Adrenal gland (tissue), 12 donors: Measurements from ENCODE around the gene ZNF503. TPM values are rescaled to one million over a fixed set of nuclear protein-coding genes. Genes with fewer than 3 reads are reported as not detected.
A peak's percentile ranks its signal among the peaks of the same experiment; 100 is the strongest.

Experiments
- DNase-seq, 7 donors: peaks; one replicate each; pipeline ENCODE4 v3.0.0-alpha.2; 2019 to 2020
- H3K27ac ChIP-seq, 5 donors: fragments of 200-600 bp; sonication (generic) in 4 of 5; 1 replicate in 3 of 5; 2 replicates in 2 of 5; pipeline versions ENCODE4 v1.5.1 to v1.8.0; 2016 to 2020; ENCODE audit warnings: mild to moderate bottlenecking in 1 of 5
- H3K27me3 ChIP-seq: fragments of 200-600 bp; 2 replicates; pipeline ENCODE4 v1.8.0; 2021
- H3K36me3 ChIP-seq, 2 donors: fragments of 200-600 bp; replicated peaks in 1 of 2; 1 replicate in 1 of 2; 2 replicates in 1 of 2; pipeline versions ENCODE4 v1.5.1 to v1.8.0; 2018 to 2022
- H3K4me1 ChIP-seq, 2 donors: fragments of 200-600 bp; replicated peaks in 1 of 2; 1 replicate in 1 of 2; 2 replicates in 1 of 2; pipeline versions ENCODE4 v1.5.1 to v1.8.0; 2018 to 2021
- H3K4me3 ChIP-seq, 4 donors: fragments of 200-600 bp; sonication (generic) in 3 of 4; one replicate each; pipeline ENCODE4 v1.5.1; 2016 to 2018
- H3K9me3 ChIP-seq, 3 donors: fragments of 200-600 bp; sonication (generic) in 1 of 3; replicated peaks in 1 of 3; 1 replicate in 2 of 3; 2 replicates in 1 of 3; pipeline versions ENCODE4 v1.5.1 to v1.8.0; 2016 to 2021
- POLR2A ChIP-seq, 2 donors: fragments of 450-650 bp; IDR thresholded peaks; one replicate each; pipeline ENCODE4 v1.6.1; 2017; ENCODE audit warnings: antibody characterized with exemption in 2 of 2, mild to moderate bottlenecking in 2 of 2, moderate library complexity in 1 of 2
- WGBS, 4 donors: extraction: QIAGEN DNeasy Blood & Tissue Kit in 2 of 4; methylation state at CpG; one replicate each; pipeline versions ENCODE4 v1.1.5 to v1.1.7; 2013 to 2017; 5-methylcytosine and 5-hydroxymethylcytosine counted together
- intact Hi-C, 2 donors: fragments of 100-400 bp; cut with DNase I; formaldehyde crosslinking; loops; one replicate each; pipeline versions ENCODE4 v1.14.1 to v1.15.0; 2022 to 2023
- polyA plus RNA-seq, 3 donors: library from polyadenylated mRNA; stranded (reverse); fragments of 200-250 nt in 2 of 3; fragments of 350-450 nt in 1 of 3; fragmentation: Illumina TruSeq in 1 of 3; extraction: RNeasy Lipid Tissue Mini Kit (QIAGEN cat#74804) in 1 of 3; gene quantifications; one replicate each; pipeline ENCODE4 v1.2.3, GENCODE V29; 2013 to 2014
- total RNA-seq, 9 donors: library from RNA; depleted of rRNA in 4 of 9; stranded (reverse); fragments of >200 nt in 4 of 9; fragments of 120-200 nt in 1 of 9; fragmentation: NEBNext Ultra II Directional in 1 of 9; extraction: Animal tissue kit (Norgen Biotek cat#: 25700) in 1 of 9; gene quantifications; one replicate each; pipeline versions ENCODE4 v1.1.0 to v1.2.4, GENCODE V29; 2013 to 2023
- TF ChIP-seq, protein P1 (sequence below), 6 experiments: fragments of 450-650 bp in 4 of 6; fragments of 200-600 bp in 2 of 6; sonication (generic) in 1 of 6; IDR thresholded peaks; 1 replicate in 5 of 6; 2 replicates in 1 of 6; pipeline versions ENCODE4 v1.5.1 to v1.8.0; 2016 to 2021; ENCODE audit warnings: antibody characterized with exemption in 6 of 6, mild to moderate bottlenecking in 2 of 6, moderate library complexity in 1 of 6
- donor health status: healthy with polysubstance abuse.
- donor health status: Bipolar disorder and iron deficiency.
- donor health status: DM: yes; HTN: yes; CAD: no.
- donor health status: DM: no; HTN: no; CAD: no.
- donor health status: DM: no; HTN: no; CAD: no.
- donor health status: DM: yes; HTN: yes; CAD: no.

Gene ZNF503
- total and polyA plus RNA-seq, 12 donors, result 5.4 to 129 (median 46.0) TPM

DNA sequence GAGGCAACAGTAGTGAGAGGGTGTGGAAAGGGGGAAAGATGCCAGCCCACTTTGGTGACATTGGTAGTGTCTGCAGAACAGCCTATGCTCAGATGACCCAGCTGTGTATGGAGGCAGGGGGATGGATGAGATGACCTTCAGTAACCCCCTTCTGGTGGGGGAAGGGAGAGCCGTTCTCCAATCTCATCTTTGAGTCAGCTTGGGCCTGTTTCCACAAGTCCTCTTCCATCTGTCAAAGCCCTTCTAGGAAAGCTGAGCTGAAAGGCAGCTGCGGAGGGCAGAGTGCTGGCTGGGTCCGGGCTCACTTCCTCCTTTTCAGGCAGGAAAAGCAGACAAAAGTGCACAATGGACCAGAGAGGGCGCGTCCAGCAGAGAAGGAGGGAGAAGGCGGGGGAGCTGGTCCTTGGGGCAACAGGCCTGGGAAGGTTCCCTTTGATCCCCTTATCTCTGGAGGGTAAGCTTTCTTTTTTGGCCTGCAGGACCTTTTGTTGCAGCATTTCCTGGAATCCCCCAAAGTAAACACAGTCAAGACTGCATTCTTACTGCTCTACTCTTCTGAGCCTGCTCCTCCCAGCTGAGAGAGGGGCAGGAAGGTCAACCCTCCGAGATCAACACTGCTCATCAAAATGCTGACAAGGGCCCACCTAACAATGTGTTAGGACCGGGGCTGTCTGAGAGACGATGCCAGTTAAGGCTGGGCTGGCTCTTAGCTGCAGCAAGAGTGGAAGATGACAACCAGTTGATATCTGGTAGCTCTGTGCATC lies 28.6 kb upstream of the ZNF503 start:
- Histone ChIP-seq H3K4me1 (peaks cover 52 to 57% of the 10 kb centered on the region in 2 donors), H3K4me3 (peak overlapping the region in 1 of 4 donors; percentile 68), H3K27me3 (no peaks in the 10 kb centered on the region), H3K36me3 (no peaks in the 10 kb centered on the region), H3K27ac (peak overlapping the region; percentile 55 to 99 (median 89)), H3K9me3 (no peaks in the 10 kb centered on the region)
- DNase-seq, result peak; percentile 72 to 95 (median 87)
- intact Hi-C loops, result no loop called here
- WGBS, 4 donors, result 5 to 31% (median 8%) methylated on average over 9 of the region's 9 CpGs
- TF ChIP-seq, protein P1, sequence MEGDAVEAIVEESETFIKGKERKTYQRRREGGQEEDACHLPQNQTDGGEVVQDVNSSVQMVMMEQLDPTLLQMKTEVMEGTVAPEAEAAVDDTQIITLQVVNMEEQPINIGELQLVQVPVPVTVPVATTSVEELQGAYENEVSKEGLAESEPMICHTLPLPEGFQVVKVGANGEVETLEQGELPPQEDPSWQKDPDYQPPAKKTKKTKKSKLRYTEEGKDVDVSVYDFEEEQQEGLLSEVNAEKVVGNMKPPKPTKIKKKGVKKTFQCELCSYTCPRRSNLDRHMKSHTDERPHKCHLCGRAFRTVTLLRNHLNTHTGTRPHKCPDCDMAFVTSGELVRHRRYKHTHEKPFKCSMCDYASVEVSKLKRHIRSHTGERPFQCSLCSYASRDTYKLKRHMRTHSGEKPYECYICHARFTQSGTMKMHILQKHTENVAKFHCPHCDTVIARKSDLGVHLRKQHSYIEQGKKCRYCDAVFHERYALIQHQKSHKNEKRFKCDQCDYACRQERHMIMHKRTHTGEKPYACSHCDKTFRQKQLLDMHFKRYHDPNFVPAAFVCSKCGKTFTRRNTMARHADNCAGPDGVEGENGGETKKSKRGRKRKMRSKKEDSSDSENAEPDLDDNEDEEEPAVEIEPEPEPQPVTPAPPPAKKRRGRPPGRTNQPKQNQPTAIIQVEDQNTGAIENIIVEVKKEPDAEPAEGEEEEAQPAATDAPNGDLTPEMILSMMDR (IDR thresholded peaks at IDR 0.05), result no peak
- TF ChIP-seq POLR2A (IDR thresholded peaks at IDR 0.05), result peak in 1 of 2 donors; percentile 59

- intact Hi-C loops, result no loop called here
- Histone ChIP-seq H3K36me3 (no peaks in the 10 kb centered on the region), H3K4me1 (peaks cover 52 to 57% of the 10 kb centered on the region in 2 donors), H3K27ac (peak overlapping the region; percentile 55 to 99 (median 89)), H3K4me3 (no peak overlapping the region), H3K27me3 (no peaks in the 10 kb centered on the region), H3K9me3 (no peaks in the 10 kb centered on the region)
- peak in 6 of 7 donors; percentile 49 to 64 (median 61) for DNase-seq
- TF ChIP-seq, protein P1 (IDR thresholded peaks at IDR 0.05), result no peak
- no peak for TF ChIP-seq POLR2A (IDR thresholded peaks at IDR 0.05)
- WGBS, 4 donors, result 43 to 66% (median 49%) methylated on average over 5 of the region's 5 CpGs
Observed at GRCh38 chr10:75429159-75429827, 27.7 kb upstream of the ZNF503 start.

DNA sequence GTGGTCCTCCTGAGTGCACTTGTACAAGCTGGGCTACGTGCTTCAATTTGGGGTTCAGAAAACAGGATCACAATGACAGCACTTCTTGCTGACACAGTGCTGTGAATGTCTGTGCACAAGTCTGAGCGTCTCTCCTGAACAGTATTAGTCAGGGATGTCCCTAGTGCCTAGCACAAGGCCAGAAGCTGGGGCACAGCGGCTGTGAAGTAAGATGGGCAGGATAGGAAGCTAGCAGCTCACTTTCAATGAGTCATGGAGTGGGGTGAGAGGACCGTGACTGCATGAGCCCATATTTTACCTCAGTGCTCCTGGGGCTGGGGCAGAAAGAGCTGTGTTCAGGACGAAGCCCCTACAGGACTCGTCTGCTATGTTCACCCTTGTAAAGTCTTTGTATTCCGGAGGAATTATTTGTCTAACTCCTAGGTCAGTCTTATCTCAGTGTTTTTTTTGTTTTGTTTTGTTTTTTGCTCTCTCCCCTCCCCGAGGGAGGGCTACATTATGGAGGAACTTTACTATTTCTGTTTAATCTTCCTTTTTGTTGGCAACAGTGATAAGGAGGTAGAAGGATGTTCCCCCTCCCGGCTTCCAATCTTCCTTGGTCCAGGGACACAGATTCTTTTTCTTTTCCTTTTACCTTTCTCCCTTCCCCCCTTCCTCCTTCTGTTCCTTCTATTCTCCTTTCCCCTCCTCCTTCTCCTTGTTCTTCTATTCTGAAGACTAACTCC lies 27.0 kb upstream of the ZNF503 start:
- TF ChIP-seq, protein P1 (IDR thresholded peaks at IDR 0.05), result peak in 4 of 6 experiments; percentile 8 to 35 (median 26)
- peak in 1 of 2 donors; percentile 70 for TF ChIP-seq POLR2A (IDR thresholded peaks at IDR 0.05)
- H3K4me1 ChIP-seq, result peaks cover 52 to 57% of the 10 kb centered on the region in 2 donors
- no peaks in the 10 kb centered on the region for H3K36me3 ChIP-seq
- peak; percentile 80 to 93 (median 91) for DNase-seq
- peak overlapping the region; percentile 55 to 99 (median 89) for H3K27ac ChIP-seq
- no peaks in the 10 kb centered on the region for H3K27me3 ChIP-seq
- H3K9me3 ChIP-seq, result no peaks in the 10 kb centered on the region
- intact Hi-C loops, result no loop called here
- H3K4me3 ChIP-seq, result no peak overlapping the region
- 19 to 25% (median 24%) methylated on average over 8 to 9 of the region's 9 CpGs for WGBS, 4 donors

- TF ChIP-seq, protein P1 (IDR thresholded peaks at IDR 0.05), result no peak
- no peak for TF ChIP-seq POLR2A (IDR thresholded peaks at IDR 0.05)
- no peaks in the 10 kb centered on the region for H3K9me3 ChIP-seq
Observed at GRCh38 chr10:75427951-75428350, 26.4 kb upstream of the ZNF503 start.

More at GRCh38 chr10:75427951-75428350, 26.4 kb upstream of the ZNF503 start:
- peaks cover 48 to 56% of the 10 kb centered on the region in 2 donors for H3K4me1 ChIP-seq
- WGBS, 4 donors, result 20 to 27% (median 22%) methylated on average over 3 of the region's 3 CpGs
- H3K27me3 ChIP-seq, result no peaks in the 10 kb centered on the region
- peak overlapping the region; percentile 55 to 99 (median 89) for H3K27ac ChIP-seq
- H3K36me3 ChIP-seq, result no peaks in the 10 kb centered on the region
- intact Hi-C loops, result no loop called here
- DNase-seq, result peak in 1 of 7 donors; percentile 46
- no peak overlapping the region for H3K4me3 ChIP-seq
